ENCODE data around the gene FBXO33. TPM values are rescaled to one million over a fixed set of nuclear protein-coding genes. Genes with fewer than 3 reads are reported as not detected.
A peak's percentile ranks its signal among the peaks of the same experiment; 100 is the strongest.
"Not testable (repeated sequence)": the region's sequence is repeated elsewhere in the genome, so short reads cannot be mapped to it uniquely, and the experiment has no call there.

FBXO33 gene
- total RNA-seq, 1 donor from 2014 or later, result 9.4 TPM

GRCh38 chr14:39364509-39364908, 67.7 kb downstream of the FBXO33 start:
- peaks cover 33% of the 10 kb centered on the region for H4K20me1 ChIP-seq (ENCODE audit: insufficient read depth, low read length)
- DNase-seq (ENCODE audit: low read depth) (no peak), FAIRE-seq (peak; percentile 55)
- peaks cover 18% of the 10 kb centered on the region for H3K4me1 Mint-ChIP-seq (ENCODE audit: low read depth, unreplicated experiment)
- H3K4me3 ChIP-seq (ENCODE audit: insufficient read depth, low read depth, low read length), result no peak overlapping the region
- H3K4me1 ChIP-seq (ENCODE audit: insufficient read depth, low read length), result peaks cover 3% of the 10 kb centered on the region
- no peaks in the 10 kb centered on the region for H3K27me3 ChIP-seq (ENCODE audit: insufficient read depth, low read length)
- H3K4me3 Mint-ChIP-seq (ENCODE audit: unreplicated experiment), result no peak overlapping the region
- H2AFZ ChIP-seq (ENCODE audit: low read depth, low read length), result no peak overlapping the region
- H3K36me3 ChIP-seq (ENCODE audit: insufficient read depth, low read length), result no peaks in the 10 kb centered on the region
- peaks cover 23% of the 10 kb centered on the region for H3K36me3 Mint-ChIP-seq (ENCODE audit: low read depth, unreplicated experiment)
- peaks cover 19% of the 10 kb centered on the region for H3K9me3 Mint-ChIP-seq (ENCODE audit: unreplicated experiment)
- no peaks in the 10 kb centered on the region for H3K27me3 Mint-ChIP-seq (ENCODE audit: low read depth, unreplicated experiment)
- H3K4me2 ChIP-seq (ENCODE audit: low read length), result no peak overlapping the region
- peaks cover 23% of the 10 kb centered on the region for H3K79me2 ChIP-seq (ENCODE audit: insufficient read depth, low read length)
- no peaks in the 10 kb centered on the region for H3K9me3 ChIP-seq (ENCODE audit: insufficient read depth, low read depth, low read length)
- H3K27ac ChIP-seq (ENCODE audit: low read depth, low read length), result no peak overlapping the region
- no peak overlapping the region for H3K27ac Mint-ChIP-seq (ENCODE audit: unreplicated experiment)
- H3K9ac ChIP-seq (ENCODE audit: low read length), result no peak overlapping the region
- no peak for TF ChIP-seq EZH2 (IDR thresholded peaks at IDR 0.05; ENCODE audit: insufficient read depth, low read length)
- TF ChIP-seq CTCF (IDR thresholded peaks at IDR 0.05; ENCODE audit: insufficient read depth, low read depth, low read length), result no peak

- peaks cover 27% of the 10 kb centered on the region for H3K9me3 Mint-ChIP-seq (ENCODE audit: unreplicated experiment)
- not testable (repeated sequence) for FAIRE-seq; H3K9ac ChIP-seq (ENCODE audit: low read length); H3K4me1 Mint-ChIP-seq (ENCODE audit: low read depth, unreplicated experiment); DNase-seq (ENCODE audit: low read depth); H3K4me1 ChIP-seq (ENCODE audit: insufficient read depth, low read length); H3K27me3 Mint-ChIP-seq (ENCODE audit: low read depth, unreplicated experiment); H3K27ac Mint-ChIP-seq (ENCODE audit: unreplicated experiment); H3K27me3 ChIP-seq (ENCODE audit: insufficient read depth, low read length); H3K36me3 ChIP-seq (ENCODE audit: insufficient read depth, low read length); H3K4me2 ChIP-seq (ENCODE audit: low read length); H3K4me3 ChIP-seq (ENCODE audit: insufficient read depth, low read depth, low read length); H3K27ac ChIP-seq (ENCODE audit: low read depth, low read length); H3K4me3 Mint-ChIP-seq (ENCODE audit: unreplicated experiment); H2AFZ ChIP-seq (ENCODE audit: low read depth, low read length); H3K9me3 ChIP-seq (ENCODE audit: insufficient read depth, low read depth, low read length)
- peaks cover 39% of the 10 kb centered on the region for H3K36me3 Mint-ChIP-seq (ENCODE audit: low read depth, unreplicated experiment)
- Histone ChIP-seq H3K79me2 (ENCODE audit: insufficient read depth, low read length) (peaks cover 17% of the 10 kb centered on the region), H4K20me1 (ENCODE audit: insufficient read depth, low read length) (peaks cover 14% of the 10 kb centered on the region)
Measured at GRCh38 chr14:39361556-39361955, 70.7 kb downstream of the FBXO33 start.

GRCh38 chr14:39360316-39360715, 71.9 kb downstream of the FBXO33 start:
- peaks cover 2% of the 10 kb centered on the region for H3K4me1 Mint-ChIP-seq (ENCODE audit: low read depth, unreplicated experiment)
- H3K27me3 ChIP-seq (ENCODE audit: insufficient read depth, low read length), result no peaks in the 10 kb centered on the region
- H3K9me3 ChIP-seq (ENCODE audit: insufficient read depth, low read depth, low read length), result no peaks in the 10 kb centered on the region
- no peak overlapping the region for H3K4me2 ChIP-seq (ENCODE audit: low read length)
- peaks cover 5% of the 10 kb centered on the region for H3K79me2 ChIP-seq (ENCODE audit: insufficient read depth, low read length)
- peaks cover 37% of the 10 kb centered on the region for H3K36me3 Mint-ChIP-seq (ENCODE audit: low read depth, unreplicated experiment)
- TF ChIP-seq EZH2 (IDR thresholded peaks at IDR 0.05; ENCODE audit: insufficient read depth, low read length) (no peak), CTCF (IDR thresholded peaks at IDR 0.05; ENCODE audit: insufficient read depth, low read depth, low read length) (no peak)
- peaks cover 28% of the 10 kb centered on the region for H3K9me3 Mint-ChIP-seq (ENCODE audit: unreplicated experiment)
- no peak overlapping the region for H3K27ac Mint-ChIP-seq (ENCODE audit: unreplicated experiment)
- no peaks in the 10 kb centered on the region for H3K36me3 ChIP-seq (ENCODE audit: insufficient read depth, low read length)
- H3K9ac ChIP-seq (ENCODE audit: low read length), result no peak overlapping the region
- FAIRE-seq (no peak), DNase-seq (ENCODE audit: low read depth) (no peak)
- no peak overlapping the region for H3K27ac ChIP-seq (ENCODE audit: low read depth, low read length)
- H2AFZ ChIP-seq (ENCODE audit: low read depth, low read length), result no peak overlapping the region
- peaks cover 5% of the 10 kb centered on the region for H4K20me1 ChIP-seq (ENCODE audit: insufficient read depth, low read length)
- no peak overlapping the region for H3K4me3 Mint-ChIP-seq (ENCODE audit: unreplicated experiment)
- no peaks in the 10 kb centered on the region for H3K4me1 ChIP-seq (ENCODE audit: insufficient read depth, low read length)
- H3K4me3 ChIP-seq (ENCODE audit: insufficient read depth, low read depth, low read length), result no peak overlapping the region
- no peaks in the 10 kb centered on the region for H3K27me3 Mint-ChIP-seq (ENCODE audit: low read depth, unreplicated experiment)

- not testable (repeated sequence) for FAIRE-seq
Measured at GRCh38 chr14:39359069-39359468, 73.2 kb downstream of the FBXO33 start.

More at GRCh38 chr14:39359069-39359468, 73.2 kb downstream of the FBXO33 start:
- not testable (repeated sequence) for H3K79me2 ChIP-seq (ENCODE audit: insufficient read depth, low read length); DNase-seq (ENCODE audit: low read depth); H3K27me3 ChIP-seq (ENCODE audit: insufficient read depth, low read length); H3K4me3 Mint-ChIP-seq (ENCODE audit: unreplicated experiment); H3K4me1 ChIP-seq (ENCODE audit: insufficient read depth, low read length); H3K27ac Mint-ChIP-seq (ENCODE audit: unreplicated experiment); H2AFZ ChIP-seq (ENCODE audit: low read depth, low read length); H3K36me3 ChIP-seq (ENCODE audit: insufficient read depth, low read length); H3K27me3 Mint-ChIP-seq (ENCODE audit: low read depth, unreplicated experiment); H3K4me2 ChIP-seq (ENCODE audit: low read length); H3K4me3 ChIP-seq (ENCODE audit: insufficient read depth, low read depth, low read length); H4K20me1 ChIP-seq (ENCODE audit: insufficient read depth, low read length); H3K9me3 ChIP-seq (ENCODE audit: insufficient read depth, low read depth, low read length); H3K4me1 Mint-ChIP-seq (ENCODE audit: low read depth, unreplicated experiment); H3K9ac ChIP-seq (ENCODE audit: low read length); H3K27ac ChIP-seq (ENCODE audit: low read depth, low read length)
- peaks cover 31% of the 10 kb centered on the region for H3K36me3 Mint-ChIP-seq (ENCODE audit: low read depth, unreplicated experiment)
- peaks cover 26% of the 10 kb centered on the region for H3K9me3 Mint-ChIP-seq (ENCODE audit: unreplicated experiment)

Measured in astrocyte (in vitro differentiated cells and primary cell).